Hindlimb muscle (tissue), 1 donor: ENCODE measurements around the gene RPL31. TPM values are rescaled to one million over a fixed set of nuclear protein-coding genes. Genes with fewer than 3 reads are reported as not detected.
"Not testable (repeated sequence)": the region's sequence is repeated elsewhere in the genome, so short reads cannot be mapped to it uniquely, and the experiment has no call there.

Experiments used
- DNase-seq: peaks from one replicate; pipeline ENCODE4 v3.0.0-alpha.2; 2013
- polyA plus RNA-seq: library from polyadenylated mRNA; unstranded; fragments of 120-200 nt; gene quantifications from one replicate; pipeline ENCODE4 v1.2.1, GENCODE V29; 2013; ENCODE audit not compliant: insufficient read length

RPL31 gene
- polyA plus RNA-seq, 1 donor, result 3,298 TPM

GRCh38 chr2:101027852-101028251 is 25.8 kb downstream of the RPL31 start:
- no peak for DNase-seq

GRCh38 chr2:101030866-101031554 is 28.9 kb downstream of the RPL31 start:
- no peak for DNase-seq

GRCh38 chr2:101032084-101032776 is 30.1 kb downstream of the RPL31 start:
- no peak for DNase-seq

DNA sequence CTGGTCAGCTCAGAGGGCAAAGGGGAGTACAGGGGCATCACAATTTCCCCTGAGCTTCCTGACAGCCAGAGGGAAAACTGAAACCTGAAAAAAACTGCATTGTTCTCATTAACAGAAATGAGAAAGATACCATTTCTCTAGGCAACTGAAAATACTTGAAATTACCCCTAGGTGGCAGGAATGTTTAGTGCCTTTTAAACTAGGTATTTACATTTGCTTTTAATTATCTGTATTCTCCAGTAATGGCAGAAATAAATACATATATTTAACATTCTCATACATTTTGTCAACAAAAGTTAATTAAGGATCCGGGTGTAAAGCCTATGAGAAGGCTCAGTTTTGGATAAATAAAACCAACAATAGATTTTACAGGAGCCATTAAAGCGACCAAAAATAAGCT is 34.5 kb downstream of the RPL31 start:
- no peak for DNase-seq

DNA sequence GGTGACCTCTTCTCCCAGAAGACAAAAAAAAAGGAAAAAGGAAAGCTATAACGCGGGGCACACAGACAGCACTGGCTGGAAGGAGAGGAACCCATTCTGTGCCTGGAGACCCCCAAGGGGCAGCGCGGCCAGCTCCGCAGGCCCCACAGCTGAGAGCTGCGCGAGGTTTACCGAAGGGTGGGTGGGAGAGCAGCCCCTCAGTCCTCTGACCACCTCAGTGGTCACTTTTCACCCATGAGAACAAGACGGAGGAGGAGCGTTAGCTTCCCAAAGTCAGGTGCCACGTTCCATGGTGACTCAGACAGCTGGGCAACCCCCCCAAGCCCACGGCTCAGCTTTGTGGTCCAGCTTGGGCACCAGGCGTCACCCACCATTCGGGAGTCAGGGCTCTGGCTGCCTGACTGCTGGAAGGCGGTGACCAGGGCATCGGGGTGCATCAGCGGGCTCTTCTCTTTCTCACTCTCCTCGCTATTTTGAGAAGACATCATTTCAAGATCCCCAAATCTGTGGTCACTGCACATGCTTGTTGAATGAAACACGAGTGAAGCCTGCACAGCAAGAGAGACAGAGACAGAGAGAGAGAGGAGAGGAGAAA is 35.2 kb downstream of the RPL31 start:
- DNase-seq, result no peak

- DNase-seq, result no peak
These were observed 36.6 kb downstream of the RPL31 start for GRCh38 chr2:101038455-101039255.

DNA sequence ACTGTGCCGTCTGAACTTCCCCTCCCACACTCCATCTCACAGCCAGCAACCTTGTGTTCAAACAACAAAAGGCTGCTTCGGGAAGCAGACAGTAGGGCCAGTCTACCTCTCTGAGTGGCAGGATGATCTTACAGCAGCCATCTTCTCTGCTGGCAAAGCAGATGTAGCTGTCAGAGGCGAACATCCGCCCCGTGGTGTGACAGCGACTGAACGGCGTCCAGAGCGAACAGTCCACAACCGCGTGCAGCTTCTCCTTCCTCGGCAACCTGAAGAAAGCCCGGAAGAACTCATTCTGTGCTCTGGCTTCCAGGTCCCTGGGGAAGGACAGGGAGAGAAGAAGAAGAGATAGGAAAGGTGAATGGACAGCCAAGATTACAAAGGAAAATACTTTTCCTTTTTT is 38.0 kb downstream of the RPL31 start:
- no peak for DNase-seq

DNA sequence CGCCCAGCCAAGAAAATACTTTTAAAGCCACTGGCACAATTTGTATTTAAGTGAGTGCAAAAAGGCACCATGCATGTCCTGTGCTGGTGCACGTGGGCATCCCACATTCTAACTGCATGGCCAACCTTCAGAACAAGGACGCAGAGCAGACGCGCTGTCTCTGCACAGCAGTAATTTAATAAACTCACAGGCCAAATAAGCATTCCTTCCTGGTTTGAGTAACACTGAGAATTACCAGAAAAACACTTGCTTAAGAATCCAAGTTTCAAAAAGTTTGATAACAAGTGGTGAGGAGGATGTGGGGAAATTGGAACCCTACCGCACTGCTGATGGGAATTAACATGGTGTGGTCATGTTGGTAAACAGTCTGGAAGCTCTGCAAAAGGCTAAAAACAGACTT is 38.7 kb downstream of the RPL31 start:
- DNase-seq, result no peak

GRCh38 chr2:101041413-101041812 is 39.3 kb downstream of the RPL31 start:
- DNase-seq, result no peak

- no peak for DNase-seq
These were observed 43.2 kb downstream of the RPL31 start for GRCh38 chr2:101045330-101045729.

DNA sequence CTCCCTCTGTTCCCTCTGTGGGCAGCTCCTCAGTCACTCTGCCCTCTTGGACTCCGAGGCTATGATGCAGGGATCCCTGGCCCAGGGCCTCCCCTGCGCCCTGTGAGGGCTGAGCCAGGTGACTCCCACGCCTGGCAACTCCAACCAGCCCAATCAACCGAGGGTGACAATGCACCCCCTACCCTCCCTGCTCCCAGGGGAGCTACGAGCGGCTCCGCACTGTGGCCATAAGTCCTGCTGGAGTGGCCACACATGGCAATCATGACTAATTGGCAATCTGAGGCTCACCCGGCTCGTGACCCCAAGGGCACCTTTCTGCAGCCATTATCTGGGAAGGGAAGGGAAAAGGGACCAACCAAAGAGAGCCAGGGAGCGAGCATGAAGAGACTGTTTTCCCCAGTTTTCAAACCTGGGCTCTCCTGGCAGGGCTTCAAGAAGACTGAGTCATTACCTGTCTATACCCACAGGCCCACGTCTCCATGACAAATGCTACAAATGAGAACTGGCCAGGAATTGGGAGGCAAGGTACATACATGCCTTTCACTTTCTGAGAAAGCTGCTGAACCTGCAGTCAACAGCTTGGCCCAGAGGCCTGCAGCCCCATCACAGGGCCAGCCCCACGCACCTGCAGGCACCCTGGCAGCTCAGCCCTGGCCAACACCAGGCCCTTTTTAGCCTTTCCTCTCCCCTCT is 45.1 kb downstream of the RPL31 start:
- DNase-seq, result no peak

DNA sequence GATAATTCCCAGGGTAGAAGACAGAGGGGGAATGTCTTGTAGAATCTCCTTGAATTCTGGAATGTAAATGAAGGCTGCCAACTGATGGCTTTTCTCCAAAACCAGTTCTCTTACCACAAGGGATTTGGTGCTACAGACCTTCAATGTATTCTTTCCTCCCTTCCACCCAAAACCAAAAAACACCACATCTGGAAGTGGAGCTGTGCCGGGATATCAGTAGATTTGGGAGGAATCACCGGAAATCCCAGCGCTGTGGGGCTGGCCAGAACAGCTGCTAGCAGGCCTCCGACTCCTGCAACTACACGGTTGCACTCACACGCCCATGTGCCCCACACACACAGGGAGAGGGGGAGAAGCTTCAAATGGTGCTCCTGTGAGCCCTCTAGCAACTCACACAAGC is 45.7 kb downstream of the RPL31 start:
- no peak for DNase-seq

DNA sequence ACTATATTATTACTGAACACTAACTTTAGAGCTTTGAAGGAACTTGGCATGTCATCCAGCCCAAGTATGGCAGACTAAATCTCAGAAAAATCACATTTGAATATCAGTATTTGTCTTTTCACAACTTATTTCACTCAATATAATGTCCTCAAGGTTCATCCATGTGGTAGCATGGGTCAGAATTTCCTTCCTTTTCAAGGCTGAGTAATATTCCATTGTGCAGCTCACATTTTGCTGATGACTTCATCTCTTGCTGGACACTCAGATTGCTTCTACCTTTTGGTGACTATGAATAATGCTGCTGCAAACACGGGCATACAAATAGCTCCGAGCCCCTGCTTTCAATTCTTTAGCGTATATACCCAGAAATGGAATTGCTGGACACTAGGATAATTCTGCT is 46.7 kb downstream of the RPL31 start:
- DNase-seq, result no peak

DNA sequence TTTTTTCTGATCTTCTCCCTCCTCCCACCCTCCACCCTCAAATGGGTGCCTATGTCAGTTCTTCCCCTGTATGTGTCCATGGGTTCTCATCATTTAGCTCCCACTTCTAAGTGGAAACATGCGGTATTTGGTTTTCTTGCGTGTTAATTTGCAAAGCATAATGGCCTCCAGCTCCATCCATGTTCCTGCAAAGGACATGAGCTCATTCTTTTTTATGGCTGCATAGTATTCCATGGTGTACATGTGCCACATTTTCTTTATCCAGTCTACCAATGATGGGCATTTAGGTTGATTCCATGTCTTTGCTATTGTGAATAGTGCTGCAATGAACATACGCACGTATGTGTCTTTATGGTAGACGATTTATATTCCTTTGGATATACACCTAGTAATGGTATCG is 48.8 kb downstream of the RPL31 start:
- not testable (repeated sequence) for DNase-seq

GRCh38 chr2:101052147-101052546 is 50.1 kb downstream of the RPL31 start:
- DNase-seq, result no peak

DNA sequence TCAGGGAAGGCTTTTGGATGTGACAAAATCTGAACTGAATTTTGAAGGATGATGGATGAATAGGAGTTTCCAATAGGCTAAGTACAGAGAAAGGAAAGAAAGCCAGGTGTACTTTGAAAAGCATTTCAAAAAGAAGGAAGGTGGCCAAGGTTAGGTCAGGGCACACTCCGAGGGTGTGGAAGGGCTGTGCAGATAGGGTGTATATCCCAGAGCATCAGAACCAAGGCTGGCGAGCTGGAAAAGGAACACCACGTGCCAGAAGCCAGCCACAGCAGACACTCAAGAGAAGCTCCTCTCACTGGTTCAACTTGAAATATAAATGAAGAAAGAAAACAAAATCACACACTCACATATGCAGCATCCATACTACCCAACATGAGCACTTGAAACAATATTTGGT is 51.0 kb downstream of the RPL31 start:
- DNase-seq, result no peak

Other genes with a start within 250 kb of the RPL31 start
- 8.7 TPM for gene NPAS2, start 182.2 kb upstream of the RPL31 start, polyA plus RNA-seq
- 30.2 TPM for gene TBC1D8, start 149.1 kb downstream of the RPL31 start, polyA plus RNA-seq